Measurements from ENCODE around the gene CFAP65.

DNA sequence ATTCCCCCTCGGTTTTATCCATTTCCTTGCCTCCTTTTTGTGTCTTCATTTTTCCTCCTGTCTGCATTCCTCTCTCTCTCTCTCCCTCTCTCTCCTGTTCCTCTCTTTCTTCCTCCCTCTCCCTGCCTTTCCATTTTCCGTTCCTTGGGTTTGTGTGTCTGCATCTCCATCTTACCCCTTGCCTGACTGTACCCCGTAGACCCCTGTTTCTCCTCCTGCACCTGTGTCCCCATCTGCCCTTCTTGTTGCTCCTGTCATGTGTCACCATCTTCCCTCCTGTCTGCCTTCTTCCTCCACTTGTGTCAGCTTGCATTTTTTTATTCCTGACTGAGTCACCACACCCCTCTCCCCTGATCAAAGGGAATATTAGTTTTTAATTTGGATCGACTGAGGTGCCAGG lies 80.1 kb downstream of the CFAP65 start:
- TF ChIP-seq, protein P1, sequence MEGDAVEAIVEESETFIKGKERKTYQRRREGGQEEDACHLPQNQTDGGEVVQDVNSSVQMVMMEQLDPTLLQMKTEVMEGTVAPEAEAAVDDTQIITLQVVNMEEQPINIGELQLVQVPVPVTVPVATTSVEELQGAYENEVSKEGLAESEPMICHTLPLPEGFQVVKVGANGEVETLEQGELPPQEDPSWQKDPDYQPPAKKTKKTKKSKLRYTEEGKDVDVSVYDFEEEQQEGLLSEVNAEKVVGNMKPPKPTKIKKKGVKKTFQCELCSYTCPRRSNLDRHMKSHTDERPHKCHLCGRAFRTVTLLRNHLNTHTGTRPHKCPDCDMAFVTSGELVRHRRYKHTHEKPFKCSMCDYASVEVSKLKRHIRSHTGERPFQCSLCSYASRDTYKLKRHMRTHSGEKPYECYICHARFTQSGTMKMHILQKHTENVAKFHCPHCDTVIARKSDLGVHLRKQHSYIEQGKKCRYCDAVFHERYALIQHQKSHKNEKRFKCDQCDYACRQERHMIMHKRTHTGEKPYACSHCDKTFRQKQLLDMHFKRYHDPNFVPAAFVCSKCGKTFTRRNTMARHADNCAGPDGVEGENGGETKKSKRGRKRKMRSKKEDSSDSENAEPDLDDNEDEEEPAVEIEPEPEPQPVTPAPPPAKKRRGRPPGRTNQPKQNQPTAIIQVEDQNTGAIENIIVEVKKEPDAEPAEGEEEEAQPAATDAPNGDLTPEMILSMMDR (IDR thresholded peaks at IDR 0.05) = no peak
- TF ChIP-seq POLR2A (IDR thresholded peaks at IDR 0.05) = no peak
